Stimulated activated CD4-positive, alpha-beta T cell treated with anti-CD3 and anti-CD28 coated beads, Interleukin-1b, Interleukin-23, amount 100 ng/mL, for 1 hour (primary cell): ENCODE data around the gene RSBN1.
A peak's percentile ranks its signal among the peaks of the same experiment; 100 is the strongest.
"Not testable (repeated sequence)": the region's sequence is repeated elsewhere in the genome, so short reads cannot be mapped to it uniquely, and the experiment has no call there.

Experiments used
- DNase-seq, 2 donors: peaks; one replicate each; pipeline ENCODE4 v3.0.0-alpha.2; 2020; ENCODE audit warnings: low read depth in 2 of 2

The RSBN1 gene

DNA sequence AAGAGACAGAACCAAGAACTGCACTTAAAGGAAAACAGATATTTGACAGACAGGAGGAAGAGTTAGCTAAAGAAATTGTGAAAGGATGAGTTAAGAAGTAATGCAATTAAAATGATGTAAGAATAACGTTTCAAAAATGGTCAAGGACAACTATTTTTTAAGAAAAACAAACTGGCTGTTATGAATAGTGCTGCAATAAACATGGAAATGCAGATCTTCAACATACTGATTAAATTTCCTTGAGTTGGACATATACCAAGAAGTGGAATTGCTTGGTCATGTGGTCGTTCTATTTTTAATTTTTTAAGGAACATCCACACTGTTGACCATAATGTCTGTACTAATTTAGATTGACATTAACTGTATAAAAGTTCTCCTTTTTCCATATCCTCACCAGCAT is 29.9 kb downstream of the RSBN1 start:
- no peak for DNase-seq

DNA sequence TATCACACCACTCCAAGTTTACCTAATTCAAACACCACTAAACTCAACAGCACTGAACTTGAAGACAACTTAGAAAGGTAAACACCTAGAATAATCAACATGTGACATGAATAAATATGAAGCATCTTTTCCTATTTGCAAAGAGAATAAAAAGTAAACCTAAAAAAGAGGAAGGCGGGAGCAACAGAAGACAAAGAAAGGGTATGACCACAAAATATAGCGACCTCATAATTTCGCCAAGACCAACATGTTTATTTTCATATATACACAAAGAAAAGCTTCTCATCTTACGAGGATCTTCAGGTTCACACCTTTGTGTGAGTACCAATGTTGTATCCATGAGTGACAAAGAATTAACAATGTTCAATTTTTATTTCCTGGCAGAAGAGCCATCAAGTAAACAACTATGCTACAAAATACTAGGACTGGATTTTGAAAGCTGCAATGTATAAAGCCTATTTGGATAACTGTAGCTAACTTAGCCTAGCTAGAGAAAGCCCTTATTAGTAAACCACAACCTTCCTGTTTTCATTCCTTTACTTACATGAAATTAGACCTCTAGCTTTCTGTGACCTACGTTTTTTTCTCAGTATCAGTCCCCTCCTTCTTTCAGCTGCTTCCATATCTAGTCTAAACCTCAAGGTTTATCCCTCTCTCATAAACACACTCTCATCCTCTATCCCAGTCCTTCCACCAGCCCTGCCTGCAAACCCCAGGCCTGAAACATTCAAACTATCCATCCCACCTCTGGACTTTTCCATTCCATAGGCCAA is 31.7 kb downstream of the RSBN1 start:
- no peak for DNase-seq

DNA sequence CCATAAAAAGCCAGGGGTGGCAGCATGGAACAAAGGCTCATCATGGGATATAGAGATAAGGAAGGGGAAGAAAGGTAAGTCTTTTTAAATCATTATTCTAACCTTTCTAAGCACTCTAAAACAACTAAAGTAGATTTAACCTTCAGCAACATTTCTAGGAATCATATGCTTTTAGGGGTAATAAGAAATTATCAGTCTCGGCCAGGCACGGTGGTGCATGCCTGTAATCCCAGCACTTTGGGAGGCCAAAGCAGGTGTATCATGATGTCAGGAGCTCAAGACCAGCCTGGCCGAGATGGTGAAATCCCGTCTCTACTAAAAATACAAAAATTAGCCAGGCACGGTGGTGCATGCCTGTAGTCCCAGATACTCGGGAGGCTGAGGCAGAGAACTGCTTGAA is 32.7 kb downstream of the RSBN1 start:
- DNase-seq: no peak

DNA sequence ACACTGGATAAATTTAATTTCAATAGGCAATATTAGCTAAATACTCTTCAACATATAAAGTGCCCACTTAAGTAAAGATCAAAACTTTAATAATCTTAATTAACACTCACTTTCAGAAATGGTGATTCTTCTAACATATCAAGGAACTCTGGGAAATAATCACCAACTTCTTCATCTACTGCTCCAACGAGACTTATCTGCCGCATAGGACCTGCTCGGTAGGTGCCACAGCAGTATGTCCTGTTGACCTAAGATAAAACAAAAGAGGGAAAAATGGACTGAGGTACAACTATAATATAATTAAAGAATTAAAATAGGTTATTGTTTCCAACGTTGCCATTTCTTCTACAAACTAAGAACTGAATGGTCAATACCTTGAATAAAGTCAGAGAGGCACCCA is 34.7 kb downstream of the RSBN1 start:
- no peak for DNase-seq

DNA sequence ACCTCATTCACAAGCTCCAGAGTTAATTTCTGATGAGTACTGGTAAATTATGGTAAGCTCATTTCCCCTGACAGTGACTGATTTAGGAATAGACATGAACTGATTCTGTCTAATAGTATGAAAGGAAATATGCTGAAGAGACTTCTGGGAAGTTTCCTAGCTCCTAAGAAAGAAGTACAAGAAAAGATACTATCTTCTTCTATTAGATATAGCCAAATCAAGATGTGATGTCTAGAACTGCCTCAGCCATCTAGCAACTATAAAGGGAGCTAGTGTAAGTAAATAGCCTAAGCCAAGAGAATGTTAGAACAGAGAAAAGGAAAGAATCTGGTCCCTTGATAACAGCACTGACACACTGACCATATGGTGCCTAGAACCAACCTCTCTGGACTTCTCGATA is 42.2 kb downstream of the RSBN1 start:
- DNase-seq: no peak

DNA sequence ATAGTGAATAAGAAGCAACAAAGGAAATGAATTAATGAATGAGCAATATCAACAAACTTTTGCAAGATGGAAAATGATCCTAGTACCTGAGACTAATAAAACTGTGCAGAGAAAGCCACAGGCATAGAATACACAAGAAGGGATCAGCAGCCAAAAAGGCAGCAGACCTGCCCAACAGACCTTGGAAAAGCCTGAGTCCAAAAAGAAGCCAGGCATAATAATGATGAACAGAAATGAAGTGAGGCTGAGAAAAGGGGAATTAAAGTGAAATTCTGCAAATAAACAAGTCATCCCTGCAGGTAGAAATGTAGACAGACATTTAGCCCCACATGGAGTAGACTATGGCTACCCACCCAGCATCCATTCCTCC is 42.7 kb downstream of the RSBN1 start:
- no peak for DNase-seq

DNA sequence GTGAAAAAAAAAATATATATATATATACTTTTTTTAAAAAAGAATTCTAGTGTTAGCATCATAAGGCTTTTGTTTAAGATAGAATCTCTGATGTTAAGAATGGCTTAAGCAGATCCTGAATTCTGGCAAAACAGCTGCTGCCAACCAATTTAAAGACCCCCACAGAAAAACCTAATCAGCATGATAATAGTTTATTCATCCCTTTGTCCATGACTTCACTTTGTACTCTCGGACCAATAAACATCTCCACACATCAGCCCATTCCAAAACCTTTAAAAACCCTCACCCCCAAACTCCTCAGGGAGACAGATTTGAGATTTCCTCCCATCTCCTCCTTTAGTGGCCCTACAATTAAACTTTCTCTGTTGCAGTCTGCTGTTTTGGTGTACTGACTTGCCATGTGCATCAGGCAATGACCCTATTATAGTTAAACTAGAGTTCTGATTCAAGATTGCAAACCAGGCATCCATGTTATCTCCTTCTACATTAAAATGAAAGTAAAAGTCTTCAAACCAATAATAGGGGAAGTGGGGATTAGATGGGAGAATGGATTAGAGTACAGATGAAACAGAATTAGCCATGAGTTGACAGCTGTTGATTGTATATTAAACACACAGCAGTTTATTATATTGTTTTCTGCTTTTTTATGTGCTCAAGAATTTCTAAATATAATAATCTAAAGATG is 43.2 kb downstream of the RSBN1 start:
- DNase-seq: no peak

DNA sequence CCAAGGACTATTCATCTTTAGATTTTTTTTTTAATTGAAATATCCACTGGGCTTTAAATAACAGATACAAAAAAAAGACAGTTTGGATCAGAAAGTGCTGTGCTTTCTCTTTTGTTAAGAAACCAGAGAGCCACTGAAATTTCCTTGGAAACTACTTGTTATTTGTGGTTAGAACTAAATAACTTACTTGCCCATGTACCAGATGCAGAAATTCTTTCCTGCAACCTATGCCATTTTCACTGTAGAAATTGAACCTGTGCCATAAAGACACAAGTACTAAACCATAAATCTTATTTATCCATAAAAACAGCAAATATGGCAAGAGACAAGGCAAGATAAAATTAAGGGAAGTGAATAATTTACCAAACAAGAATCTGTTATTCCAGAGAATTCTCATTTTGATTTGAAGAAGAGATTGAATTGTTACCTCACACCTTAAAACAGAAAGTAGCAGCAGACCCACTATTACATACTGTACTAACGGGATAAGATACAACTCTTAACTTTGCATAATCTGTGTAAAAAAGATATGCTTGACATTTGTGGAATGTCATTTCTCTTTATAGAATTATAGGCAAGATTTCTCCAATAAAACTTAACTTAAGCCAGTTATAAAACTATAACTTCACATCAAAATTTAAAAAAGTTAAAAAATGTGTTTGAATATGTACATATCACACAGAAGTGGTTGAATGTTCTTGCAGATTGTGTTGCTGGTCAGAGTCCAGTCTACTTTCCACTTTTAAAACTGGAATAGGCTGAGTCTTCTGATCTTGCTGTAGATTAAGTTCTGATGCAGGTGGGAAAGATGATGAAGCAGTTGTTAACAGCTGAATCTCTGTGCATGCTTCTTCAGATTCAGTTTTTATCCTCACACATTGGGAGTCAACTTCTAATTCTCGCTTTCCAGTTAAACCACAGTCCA is 46.7 kb downstream of the RSBN1 start:
- DNase-seq: no peak

DNA sequence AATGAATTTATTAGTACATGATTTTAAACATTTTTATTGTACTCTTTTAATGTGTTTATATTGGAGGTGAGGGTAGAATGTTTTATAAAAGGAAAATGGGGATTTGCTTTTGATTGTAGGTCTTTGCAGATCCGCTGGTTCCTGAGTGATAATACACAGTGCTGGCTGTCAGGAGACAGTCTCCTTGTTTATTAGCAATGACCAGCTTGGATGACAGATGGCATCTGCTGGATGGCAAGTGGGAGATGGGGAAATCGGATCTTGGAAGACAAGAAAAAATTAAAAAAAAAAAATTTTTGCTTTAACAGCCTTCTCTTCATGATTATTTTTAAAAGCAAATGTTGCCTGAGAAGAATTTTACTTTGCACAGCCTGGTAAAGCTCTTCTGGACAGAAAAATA is 48.6 kb downstream of the RSBN1 start:
- no peak for DNase-seq

DNA sequence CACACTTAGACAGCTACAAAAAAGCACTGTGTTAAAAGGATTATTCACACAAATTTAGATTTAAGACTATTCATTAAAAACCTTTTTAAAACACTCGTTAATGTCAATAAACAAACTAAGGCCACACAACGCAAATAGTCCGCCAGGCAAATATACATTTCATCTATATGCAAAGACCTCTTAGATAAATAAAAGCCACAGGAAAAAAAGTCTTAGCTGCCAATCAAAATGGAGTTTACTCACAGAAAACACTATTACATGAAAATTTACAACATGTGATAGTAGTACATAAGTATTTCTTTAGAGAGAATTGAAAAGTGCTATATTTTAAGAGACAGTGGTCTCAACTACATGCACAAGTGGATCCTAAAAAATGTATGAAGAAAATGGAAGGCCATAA is 50.3 kb downstream of the RSBN1 start:
- no peak for DNase-seq

DNA sequence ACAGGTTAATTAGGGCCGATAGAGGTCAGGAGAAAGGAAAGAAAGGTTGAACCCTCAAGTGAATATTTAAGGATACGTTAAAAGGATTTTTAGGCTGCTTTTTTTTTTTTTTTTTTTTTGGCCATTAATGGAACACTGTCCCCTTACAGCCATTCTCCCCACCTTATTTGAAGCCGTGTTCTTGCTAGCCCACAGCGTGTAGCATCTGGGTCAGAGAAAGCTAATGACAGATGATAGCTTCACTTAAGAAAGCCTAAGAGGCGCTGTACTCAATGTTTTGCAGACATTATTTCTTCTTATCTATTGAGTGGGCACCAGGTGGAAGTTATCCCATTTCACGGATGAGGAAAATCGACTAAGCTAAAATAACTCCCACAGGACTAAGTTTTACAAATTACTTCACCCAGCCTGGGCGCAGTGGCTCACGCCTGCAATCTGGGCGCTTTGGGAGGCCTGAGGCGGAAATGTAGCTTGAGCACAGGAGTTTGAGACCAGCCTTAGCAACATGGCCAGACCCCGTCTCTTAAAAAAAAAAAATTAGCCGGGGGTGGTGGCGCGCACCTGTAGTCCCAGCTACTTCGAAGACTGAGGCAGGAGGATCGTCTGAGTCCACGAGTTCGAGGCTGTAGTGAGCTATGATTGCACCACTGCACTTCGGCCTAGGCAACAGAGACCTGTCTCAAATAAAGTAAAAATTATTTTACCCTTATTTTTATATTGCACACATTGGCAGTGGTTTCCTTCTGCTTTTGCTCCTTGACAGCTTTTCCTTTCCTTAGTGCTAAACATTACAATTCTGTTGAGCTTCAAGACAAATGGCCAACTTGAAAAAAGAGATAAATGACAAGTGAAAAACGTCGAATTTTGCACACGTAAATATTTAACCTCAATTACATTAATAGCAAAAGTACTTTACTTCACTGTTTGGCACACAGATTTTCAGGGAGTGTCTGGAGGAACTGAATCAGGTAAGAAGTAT is 51.9 kb downstream of the RSBN1 start:
- no peak for DNase-seq

DNA sequence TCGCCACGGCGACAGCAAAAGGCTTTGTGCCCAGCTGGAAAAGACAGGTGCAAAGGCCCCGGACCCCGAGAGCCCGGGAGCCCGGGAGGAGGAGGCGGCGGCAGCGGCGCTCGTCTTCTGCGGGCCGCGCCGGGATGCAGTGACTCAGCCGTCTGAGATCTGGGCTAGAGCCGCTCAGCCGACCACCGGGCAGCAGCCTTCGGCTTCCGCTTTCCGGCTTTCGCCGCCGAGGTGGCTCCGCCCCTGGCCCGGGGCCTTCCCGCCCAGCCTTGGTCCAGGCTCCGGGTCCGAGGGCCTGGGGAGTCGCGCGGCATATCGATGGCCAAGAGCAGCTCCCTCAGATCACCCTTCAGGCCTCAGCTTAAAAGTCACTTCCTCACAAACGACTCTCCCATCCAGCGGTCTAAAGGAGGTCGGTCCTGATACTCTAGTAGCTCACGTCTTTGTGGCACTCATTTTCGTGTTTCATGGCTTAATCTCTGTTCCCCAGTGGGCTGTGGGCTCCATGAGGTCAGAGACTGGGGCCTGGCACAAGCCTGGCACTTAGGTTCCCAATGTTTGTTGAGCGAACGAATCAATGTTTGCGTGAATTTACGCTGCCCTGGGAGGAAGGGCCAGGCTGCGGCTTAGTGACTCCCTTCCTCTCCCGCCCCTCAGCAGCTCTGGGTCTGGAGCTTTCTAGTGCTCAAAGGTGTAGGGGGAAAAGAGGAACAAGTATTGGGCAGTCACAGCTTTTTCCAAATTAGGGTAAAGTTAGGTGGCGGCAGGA is 52.8 kb downstream of the RSBN1 start, which contains the start of gene PHTF1:
TSS of gene PHTF1 (minus strand) at position 154 of the 769 bp plus-strand sequence. CDS start 783 bp downstream, outside the sequence.
- DNase-seq: peak; percentile 6 to 16

DNA sequence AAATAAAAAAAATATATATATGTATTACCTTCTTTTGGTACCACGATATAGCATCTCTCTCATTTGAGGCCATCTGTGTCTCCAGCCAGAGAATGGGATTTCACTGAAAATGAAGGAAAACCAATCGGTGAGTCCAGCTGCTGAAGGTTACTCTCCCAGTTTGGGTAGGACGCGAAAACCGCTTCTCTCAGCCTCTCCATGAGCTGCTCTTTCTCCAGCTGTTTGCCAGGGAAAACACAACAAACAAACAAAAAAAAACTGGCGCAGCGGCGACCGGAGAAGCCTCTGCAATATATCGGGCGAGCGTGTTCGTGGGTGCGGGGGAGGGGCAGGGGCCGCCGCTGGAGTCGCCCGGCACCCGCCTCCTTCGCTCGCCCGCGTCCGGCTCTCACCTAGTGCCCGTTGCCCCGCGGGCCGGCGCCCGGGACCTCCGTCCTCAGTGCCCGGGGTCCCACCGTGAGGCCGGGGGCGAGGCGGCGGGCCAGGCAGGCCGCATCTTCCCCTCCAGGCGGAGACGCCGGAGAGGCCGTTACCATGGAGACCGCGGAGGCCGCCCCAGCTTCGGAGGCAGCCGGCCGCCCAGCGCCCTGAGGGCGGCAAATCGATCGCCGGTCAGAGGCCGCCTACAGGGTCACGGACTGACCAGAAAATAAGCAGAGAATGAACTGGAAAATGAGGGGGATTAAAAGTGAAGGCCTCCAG is 53.5 kb downstream of the RSBN1 start:
- peak in 1 of 2 donors; percentile 14 for DNase-seq

DNA sequence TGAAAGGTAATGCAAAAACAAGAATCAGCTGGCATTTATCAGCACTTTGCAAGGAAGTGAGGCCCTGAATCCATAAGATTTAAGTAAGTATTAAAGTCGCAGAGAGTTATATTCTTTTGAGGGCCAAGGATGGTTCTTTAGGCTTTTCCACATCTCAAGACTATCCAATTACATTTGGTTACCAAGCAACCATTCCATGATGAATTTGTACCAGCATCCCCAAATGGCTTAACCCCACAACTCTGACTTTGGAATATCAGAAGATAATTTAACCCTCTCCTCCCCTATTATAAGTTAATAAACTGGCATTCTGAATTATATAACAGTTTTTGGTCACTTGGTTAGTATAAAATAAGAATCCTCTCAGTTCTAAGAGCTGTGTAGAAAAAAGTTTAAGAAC is 55.8 kb downstream of the RSBN1 start:
- no peak for DNase-seq

DNA sequence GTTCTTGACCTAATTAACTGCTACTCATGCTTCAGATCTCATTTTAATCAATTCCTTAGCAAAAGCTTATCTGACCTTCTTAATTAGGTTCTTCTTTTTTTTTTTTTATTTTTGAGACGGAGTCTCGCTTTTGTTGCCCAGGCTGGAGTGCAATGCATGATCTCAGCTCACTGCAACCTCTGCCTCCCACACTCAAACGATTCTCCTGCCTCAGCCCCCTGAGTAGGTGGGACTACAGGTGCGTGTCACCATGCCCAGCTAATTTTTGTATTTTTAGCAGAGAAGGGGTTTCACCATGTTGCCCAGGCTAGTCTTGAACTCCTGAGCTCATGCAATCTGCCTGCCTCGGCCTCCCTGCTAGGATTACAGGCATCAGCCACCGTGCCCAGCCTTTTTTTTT is 58.9 kb downstream of the RSBN1 start:
- not testable (repeated sequence) for DNase-seq

DNA sequence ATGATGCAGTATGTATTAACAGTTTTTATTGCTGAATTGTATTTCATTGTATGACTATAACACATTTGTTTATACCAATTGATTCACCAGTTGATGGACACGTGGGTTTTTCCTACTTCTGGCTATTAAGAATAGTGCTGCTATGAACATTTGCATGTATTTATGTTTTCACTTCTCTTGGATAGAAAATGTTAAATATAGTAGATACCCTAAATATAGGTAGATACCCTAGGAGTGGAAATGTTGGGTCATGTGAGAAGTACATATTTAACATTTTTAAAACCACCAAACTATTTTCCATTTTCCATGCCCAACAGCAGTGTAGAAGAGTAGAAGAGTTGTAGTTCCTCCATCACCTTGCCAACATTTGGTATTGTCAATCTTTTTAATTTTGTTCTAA is 60.8 kb downstream of the RSBN1 start:
- DNase-seq: no peak

DNA sequence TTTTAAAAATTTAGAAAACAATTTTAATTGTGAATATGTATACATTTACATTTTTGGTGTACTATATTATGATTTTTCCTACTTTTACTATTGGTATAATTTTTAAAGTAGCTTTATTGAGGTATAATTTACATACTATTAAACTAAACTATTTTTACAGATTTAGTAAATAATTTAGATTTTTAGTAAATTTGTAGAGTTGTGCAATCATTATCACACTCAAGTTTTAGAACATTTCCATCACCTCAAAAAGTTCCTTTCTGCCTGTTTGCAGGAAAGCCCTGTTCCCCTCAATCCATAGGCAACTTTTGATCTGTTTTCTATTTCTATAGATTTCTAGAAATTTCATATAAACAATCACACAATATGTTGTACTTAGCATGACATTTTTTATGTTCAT is 61.2 kb downstream of the RSBN1 start:
- DNase-seq: no peak

DNA sequence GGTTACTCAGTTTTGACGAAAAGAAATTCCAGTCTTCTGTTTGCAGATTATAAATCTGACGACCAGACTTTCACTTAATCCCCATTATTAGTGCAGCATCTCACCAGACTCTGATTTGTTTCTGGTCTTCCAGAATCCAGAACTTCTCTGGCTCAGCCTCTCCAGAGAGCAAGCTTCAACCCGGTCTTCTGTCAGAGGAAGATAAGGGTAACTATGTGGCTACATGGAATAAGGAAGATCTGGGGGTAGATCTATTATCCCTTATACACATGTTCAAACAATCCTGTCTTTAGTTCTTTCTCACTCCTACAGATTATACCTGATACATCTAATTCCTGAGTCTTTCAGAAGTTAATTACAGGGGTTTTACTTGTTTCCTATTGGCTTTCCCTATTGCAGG is 62.9 kb downstream of the RSBN1 start:
- no peak for DNase-seq

DNA sequence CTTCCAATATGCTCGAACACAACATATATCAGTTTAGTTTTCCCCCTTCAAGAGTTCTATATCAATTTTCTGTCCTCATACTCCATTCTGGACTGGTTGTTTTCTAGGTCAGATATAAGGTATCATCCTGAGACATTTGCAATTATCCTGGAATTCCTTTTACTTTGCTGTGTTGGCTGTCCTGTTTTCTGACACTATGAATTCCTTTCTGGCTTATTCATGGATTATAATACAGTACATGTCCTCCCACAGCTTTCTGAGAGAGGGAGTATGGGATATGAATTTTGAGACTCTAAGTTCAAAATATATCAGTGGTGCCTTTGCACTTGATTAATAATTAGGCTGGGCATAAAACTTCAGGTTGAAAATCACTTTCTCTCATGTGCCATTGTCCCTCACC is 64.9 kb downstream of the RSBN1 start:
- DNase-seq: no peak

DNA sequence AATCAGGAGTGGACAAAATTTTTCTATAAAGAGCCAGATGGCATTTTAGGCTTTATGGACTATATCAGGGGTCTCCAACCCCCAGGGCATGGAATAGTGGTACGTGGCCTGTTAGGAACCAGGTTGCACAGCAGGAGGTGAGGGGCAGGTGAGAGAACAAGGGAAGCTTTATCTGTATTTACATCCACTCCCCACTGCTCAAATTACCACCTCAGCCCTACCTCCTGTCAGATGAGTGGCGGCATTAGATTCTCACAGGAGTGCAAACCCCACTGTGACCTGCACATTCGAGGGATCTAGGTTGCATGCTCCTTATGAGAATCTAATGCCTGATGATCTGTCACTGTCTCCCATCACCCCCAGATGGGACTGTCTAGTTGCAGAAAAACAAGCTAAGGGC is 66.9 kb downstream of the RSBN1 start:
- no peak for DNase-seq
